Amniotic epithelial cell (primary cell): ENCODE measurements around the gene SHANK3.

Experiments used
- DNase-seq: peaks from one replicate; pipeline ENCODE4 v3.0.0-alpha.2; 2010; ENCODE audit warnings: low read depth

SHANK3 gene

DNA sequence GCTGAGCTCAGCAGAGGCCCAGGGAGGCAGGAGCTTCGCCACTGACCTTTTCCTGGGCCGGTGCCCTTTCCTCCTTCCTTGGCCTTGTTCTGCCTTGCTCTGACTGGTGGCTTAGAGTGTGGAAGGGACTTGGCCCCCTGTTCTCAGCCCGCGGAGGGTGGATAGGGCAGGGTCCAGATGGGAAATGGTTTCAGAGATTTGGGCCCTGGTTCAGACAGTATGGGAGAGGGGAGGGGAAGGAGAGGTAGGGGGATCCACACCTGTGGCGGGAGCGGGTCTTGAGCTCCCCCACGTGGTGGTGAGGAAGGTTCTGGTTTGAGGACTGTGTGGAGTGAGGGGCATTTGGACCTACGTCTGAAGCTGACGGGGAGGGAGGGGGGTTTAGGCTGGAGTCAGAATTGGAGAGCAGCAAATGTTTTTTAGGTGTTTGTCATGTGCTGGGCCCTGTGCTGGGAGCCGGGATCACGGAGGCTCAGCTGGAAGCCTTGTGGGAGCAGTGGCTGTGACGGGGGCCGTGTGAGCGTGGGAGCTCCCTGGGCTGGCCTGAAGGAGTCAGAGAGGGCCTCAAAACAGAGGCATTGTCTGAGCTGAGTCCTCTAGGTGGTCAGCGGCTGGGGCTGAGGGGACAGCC is 27.2 kb downstream of the SHANK3 start:
- DNase-seq = no peak

DNA sequence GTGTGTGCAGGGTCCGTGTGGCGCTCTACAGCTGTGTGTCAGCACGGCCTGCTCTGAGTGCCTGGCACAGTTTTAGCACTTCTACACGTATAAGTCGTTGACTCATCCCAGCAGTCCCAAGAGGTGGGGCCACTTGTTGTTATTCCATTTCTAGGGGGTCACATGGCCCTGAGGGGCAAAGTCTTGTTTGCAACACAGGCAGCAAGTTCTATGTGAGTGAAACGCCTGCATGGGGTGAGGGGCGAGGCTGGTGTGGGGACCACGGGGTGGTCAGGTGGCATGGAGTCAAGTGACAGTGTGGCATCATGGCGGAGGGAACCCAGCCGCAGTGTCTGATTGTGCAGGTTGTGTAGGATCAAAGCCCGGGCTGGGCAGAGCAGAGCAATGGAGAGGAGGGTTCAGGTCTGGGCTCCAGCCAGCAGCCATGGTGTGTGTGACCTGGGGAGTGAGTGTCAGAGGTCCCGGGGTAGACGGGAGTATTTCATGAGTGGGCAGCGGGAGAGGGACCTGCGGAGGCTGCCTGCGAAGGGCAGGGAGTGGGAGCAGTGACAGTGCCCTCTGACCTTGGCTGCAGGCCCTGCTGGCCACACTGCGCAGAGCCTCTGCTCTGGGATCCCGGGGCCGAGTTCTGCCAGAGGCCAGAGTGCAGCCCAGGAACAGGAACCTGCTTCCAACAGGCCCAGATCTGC is 27.9 kb downstream of the SHANK3 start:
- peak; percentile 30 for DNase-seq

DNA sequence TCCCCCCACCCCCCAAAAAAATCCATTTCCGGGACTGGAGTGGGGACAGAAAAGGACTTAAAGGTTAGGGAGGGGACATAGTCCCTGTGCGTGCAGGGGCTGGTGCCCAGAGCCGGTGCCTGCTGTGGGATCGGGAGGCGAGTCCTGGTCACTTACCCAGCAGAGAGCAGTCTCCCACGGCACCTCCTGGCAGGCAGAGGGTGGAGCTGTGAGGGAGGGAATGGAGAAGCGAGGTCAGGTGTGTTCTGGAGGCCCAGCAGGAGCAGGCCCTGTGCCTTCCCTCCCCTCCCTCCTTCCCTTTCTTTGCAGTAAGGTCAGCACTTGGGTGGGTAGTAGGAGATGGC is 28.4 kb downstream of the SHANK3 start:
- DNase-seq = no peak

DNA sequence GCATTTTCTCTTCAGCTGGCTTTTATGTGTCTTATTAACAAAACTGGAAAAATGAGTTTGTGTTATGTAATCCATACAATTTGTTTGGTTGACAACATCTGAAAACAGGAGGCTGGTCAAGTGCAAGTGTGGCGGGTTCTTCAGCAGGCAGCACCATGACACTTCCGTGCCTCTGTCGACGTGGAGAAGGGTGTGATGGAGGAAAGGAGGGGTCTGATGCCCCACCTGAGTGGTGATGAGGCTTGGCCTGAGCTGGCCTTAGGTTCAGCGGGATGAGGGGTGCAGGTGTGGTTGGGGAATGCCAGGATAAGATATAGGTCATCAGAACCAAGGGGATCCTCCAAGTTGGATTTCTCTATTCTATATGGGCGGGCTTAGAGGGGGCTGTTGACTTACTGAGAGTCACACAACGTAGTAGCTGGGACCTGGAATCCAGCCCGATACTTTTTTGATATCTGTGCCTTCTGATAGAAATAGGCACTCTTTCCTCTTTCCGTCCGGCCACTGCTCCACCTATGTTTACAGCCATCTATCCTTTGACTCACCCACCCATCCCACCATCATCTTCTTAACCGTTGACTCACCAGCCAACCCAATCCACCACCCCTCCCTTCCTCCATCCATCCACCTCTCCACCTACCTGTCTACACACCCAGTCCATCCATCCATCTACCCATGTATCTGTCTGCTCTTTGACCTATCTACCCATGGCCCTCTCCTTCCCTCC is 29.0 kb downstream of the SHANK3 start:
- DNase-seq = no peak

DNA sequence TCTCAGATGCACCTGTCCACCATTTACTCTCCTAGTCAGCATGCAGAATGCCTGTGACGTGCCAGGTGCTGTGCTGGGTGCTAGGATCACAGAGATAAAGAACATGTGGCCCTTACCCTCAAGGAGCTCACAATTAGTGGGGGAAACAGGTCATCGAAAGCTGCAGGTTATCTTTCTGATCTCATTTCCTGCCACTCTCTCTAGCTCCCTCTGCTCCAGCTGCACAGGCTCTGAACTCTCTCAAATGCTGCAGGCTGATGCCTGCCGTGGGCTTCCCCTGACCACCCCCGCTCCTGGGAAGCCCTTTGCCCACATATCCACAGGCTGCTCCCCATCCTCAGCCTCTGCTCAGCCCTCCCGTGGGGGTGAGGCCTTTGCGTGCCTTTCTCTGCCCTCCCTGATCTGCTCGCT is 29.6 kb downstream of the SHANK3 start:
- no peak for DNase-seq

DNA sequence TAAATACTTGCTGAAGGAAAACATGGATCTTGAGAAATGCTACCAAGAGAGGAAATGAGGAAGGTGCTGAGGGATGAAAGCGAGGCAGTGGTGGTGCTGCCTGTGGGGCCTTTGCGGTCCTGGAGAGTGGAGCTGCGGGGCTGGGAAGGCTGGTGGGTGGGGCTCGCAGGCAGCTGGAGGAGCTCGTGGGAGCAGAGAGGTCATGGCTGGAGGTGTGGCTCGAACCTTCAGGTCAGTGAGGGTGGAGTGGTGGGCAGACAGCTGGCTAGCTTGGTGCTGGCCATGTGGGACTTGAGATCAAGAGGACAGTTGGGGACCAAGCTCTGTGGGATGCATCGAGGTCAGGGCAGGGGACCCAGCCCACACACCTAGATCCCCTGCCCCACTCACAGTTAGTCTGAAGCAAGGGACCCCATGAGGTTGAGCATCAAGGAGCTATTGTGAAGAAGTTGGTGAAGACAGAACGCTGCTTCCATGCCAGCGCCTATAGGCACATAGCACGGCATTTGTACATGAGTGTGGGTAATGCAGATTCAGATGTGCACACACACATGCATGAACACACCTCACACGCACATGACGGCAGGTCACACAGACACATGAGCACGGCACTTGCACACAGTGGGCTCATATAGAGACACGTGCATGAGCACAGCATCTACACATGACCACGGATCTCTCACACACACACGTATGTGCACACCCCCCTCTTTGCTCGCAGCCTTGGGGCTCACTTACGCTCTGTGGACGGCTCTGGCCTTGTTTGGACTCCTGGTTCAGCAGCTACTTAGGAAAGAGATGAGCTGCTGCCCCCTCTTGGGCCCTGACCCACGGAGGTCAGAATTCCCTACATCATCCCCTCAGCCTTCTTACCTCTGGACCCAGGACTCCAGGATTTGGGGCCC is 30.4 kb downstream of the SHANK3 start:
- DNase-seq = no peak

DNA sequence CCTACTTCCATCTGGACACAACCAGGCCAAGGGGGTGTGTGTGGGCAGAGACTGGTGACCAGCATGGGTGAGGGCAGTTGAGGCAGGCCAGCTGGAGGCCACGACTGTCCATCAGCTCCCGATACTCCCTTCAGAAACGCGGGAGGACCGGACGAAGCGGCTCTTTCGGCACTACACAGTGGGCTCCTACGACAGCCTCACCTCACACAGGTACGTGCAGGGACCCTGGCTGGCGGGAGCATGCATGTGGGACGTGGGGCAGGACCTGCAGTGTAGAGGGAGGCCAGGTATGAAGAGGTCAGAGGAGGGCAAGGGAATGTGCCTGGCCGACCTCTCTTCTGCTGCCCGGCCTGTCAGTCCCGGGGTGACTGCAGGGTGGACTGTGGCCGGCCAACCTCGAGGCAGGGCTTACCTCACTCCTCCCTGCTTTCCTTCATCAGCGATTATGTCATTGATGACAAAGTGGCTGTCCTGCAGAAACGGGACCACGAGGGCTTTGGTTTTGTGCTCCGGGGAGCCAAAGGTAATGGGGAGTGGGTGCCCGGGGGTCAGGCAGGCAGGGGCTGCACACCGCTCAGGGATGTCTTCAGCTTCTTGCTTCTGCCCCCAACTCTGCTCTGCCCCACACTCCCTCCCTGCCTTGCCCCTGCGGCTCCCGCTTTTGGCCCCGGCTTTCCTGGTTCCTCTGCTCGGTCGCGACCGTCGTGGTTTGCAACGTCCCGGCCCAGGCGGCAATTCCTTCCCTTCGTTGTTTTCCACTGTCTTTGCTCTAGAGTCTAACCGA is 31.3 kb downstream of the SHANK3 start:
- DNase-seq = no peak

DNA sequence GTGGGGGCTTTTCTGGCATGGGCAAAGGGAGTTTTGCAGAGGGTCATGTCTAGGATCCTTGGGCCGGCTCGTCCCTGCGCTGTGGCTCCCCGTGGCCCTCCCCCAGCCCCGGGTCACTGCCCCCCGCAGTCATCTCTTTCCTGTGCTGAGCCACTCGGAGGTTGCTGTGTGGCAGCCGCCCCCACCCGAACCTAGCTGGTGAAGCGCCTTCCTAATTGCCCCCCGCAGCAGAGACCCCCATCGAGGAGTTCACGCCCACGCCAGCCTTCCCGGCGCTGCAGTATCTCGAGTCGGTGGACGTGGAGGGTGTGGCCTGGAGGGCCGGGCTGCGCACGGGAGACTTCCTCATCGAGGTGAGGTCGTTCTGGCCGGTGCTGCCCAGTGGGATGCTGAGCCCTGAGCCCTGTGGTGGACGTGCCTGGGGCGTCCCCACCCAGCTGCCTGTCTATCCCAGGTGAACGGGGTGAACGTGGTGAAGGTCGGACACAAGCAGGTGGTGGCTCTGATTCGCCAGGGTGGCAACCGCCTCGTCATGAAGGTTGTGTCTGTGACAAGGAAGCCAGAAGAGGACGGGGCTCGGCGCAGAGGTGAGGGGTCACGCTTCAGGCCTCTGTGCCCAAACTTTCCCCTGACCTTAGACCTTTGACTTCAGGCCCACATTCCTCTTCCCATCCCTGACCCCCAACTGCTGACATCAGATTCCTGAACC is 32.0 kb downstream of the SHANK3 start:
- no peak for DNase-seq

DNA sequence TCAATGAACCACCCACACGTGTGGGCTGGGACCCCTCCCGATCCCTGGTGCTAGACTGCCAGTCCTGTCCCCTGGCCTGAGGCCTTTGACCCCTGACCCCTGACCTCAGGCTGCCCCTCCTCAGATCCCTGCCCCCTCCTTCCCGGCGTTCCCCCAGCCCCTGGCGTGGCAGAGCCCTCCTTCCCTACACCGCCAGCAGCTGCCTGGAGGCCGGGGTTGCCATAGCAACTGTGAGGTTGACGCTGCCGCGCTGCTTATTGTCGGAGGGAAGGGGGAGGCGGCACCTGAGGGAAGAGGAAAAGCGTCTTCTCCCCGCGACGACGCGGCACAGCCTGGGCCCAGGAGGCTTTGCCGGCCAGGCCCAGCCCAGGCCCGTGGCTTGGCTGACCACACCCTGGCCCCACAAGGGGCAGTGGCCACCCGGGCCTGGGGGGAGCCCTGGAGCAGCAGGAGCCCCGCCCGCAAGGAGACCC is 32.6 kb downstream of the SHANK3 start:
- peak; percentile 81 for DNase-seq

DNA sequence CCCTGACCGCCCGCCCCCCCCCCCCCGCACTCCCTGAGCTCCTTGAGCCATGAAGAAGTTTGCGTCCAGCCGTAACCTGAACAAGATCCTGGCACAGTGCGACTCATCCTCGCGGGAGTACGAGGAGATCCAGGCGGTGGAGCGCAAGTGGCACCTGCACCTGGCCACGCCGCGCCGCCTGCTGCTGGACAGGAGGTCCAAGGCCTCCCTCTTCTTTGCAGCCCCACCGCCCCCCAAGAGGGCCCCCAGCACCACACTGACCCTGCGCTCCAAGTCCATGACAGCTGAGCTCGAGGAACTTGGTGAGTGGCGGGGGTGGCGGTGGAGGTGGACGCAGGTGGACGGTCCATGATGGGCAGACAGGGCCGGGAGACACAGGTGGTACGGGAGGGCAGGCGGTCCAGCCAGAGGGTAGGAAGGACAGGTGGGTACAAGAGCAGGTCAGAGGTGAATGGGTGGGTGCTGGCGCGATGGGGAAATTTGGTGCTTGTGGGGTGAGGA is 33.3 kb downstream of the SHANK3 start:
- no peak for DNase-seq

DNA sequence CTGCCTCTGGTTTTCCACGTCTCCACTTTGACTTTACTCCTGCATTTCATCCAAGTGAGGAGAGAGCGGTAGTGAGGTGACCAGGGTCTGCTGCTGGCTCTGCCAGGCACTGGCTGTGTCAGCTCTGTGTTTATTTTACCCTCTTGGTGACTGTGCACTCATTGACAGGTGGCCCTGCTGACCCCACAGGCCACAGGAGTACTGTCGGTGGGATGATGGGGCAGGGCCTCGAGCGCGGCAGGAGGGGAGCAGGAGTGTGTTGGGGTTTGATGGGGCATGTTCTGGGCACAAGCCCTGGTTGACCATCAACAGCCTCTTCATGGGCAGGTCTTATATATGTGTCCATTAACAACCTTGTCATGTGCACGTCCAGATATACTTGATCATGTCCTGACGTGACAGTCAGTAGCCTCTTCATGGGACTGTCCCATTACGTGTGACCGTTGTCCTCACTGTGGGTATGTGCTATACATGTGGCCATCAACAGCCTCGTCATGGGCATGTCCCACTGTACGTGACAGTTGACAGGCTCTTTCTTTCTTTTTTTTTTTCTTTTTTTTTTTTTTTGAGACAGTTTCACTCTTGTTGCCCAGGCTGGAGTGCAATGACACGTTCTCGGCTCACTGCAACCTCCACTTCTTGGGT is 34.0 kb downstream of the SHANK3 start:
- no peak for DNase-seq

DNA sequence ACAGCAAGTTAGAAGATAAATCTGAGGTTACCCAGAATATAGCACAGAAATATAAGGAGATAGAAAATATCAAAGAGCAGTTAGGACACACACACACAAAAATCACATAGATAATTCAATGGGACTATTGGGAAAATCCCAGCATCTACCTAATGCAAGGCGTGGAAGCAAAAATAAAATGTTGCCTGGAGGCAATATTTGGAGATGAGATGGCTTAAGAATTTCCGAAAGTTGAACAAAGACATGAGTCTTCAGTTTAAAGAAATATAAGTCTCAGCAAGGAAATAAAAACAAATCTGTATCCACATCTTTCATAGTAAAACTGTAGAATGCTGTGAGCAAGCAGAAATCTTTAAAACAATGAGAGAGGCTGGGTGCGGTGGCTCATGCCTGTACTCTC is 35.9 kb downstream of the SHANK3 start:
- no peak for DNase-seq

DNA sequence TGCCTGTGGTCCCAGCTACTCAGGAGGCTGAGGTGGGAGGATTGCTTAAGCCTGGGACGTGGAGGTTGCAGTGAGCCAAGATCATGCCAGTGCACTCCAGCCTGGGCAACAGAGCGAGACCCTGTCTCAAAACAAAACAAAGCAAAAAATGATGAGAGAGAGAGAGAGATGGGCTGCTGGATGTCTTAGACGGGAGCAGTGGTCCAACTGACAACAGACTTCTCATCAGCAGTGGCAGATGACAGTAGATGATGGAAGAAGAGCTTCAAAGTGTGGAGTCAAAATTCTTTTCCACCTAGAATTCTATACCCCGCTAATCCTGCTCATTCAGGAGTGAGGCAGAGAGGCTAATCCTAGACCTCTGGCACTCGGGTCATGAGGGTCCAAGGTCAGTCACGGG is 36.4 kb downstream of the SHANK3 start:
- DNase-seq = no peak

DNA sequence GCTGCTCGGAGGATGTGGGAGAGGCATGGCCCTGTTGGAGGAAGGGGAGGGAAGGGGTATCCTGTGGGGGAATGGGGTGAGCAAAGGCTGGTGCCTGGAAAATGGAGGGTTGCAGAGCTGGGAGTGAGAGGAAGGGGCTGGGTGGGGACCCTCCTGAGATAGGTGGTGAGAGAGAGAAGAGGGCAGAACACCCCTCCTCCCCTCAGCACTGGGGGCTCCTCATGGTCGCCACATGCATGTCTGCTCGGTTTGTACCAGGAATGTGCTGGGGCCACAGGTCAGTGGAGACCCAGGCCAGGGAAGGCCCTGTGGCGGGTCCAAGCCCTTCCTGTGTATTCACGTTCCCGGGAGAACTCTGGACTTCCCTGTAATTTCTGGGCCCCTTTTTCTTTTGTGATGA is 37.6 kb downstream of the SHANK3 start:
- DNase-seq = no peak

DNA sequence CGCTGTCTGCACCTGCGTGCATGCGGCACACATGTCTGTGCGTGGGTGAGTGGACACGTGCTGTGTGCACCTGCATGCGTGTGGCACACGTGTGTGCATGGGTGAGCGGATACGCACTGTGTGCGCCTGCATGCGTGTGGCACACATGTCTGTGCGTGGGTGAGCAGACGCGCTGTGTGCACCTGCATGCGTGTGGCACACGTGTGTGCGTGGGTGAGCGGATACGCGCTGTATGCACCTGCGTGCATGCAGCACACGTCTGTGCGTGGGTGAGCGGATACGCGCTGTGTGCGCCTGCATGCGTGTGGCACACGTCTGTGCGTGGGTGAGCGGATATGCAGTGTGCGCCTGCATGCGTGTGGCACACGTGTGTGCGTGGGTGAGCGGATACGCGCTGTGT is 38.3 kb downstream of the SHANK3 start:
- no peak for DNase-seq

DNA sequence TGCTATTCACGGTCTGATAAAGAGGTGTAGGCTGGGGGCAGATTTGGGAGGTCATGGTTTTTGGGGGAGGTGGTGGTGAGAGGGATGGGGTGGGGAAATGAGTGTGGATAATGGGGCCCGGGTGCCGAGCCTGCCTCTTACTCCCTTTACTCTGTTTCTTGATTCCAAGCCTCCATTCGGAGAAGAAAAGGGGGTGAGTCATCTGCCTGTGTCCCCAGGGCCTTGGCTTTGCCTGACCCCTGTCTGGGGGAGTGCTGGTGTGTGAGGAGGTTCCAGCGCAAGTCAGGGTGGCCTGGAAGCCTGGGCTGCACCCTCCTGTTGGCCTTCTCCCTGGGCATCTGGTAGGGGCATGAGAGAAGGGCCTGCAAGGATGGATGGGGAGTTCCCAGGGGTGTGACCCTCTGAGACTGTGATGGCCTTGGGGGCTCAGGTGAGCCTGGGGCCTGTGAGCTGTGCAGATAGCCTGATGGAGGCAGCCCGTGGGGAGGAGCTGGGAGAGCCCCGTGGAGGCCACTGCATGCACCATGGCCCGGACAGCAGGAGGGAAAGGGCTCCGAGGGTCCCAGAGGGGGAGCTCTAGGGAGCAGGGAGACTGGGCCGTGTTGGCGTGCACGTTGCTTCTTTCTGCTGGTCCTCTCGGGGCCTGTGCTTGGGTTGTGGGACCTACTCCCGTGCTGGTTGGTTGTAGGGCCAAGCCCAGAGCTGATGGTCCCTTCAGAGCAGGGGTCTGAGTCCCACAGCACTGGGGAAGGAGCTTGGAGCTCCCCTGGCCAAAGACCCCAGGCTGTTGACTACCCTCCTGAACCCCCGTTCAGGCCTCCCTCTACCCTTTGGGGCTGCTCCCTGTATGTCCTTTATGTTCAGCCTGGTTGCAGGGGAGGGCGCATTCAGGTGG is 39.1 kb downstream of the SHANK3 start:
- no peak for DNase-seq

DNA sequence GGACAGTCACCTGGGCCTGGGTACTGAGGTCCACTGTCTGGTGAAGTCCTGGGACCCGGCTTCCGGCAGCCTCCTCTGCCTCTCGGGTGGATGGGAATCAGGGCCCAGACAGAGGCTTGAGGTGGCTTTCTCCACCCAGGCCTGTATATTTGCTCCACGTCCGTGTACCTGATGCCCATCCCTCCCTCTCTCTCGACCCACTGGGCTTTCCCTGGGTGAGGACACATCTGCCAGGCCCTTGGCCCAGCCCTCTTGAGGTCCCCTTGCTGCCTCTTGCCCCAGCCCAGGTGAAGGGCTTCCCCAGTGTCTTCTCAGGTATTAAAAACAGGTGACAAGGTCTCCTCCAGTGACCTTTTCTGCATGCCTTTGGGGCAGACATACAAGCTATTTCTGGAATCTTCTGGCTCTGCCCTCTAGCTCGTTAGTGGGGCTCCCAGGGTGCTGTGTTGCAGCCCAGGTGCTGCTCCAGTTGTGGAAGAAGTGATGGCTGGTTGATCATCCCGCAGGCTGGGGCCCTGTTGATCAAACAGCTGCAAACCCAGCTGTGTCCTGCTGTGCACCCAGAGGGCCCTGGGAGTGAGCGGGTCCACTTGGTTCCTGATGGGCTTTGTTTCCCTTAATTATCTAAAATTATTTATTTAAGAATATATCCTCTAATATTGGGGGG is 39.9 kb downstream of the SHANK3 start:
- DNase-seq = no peak

DNA sequence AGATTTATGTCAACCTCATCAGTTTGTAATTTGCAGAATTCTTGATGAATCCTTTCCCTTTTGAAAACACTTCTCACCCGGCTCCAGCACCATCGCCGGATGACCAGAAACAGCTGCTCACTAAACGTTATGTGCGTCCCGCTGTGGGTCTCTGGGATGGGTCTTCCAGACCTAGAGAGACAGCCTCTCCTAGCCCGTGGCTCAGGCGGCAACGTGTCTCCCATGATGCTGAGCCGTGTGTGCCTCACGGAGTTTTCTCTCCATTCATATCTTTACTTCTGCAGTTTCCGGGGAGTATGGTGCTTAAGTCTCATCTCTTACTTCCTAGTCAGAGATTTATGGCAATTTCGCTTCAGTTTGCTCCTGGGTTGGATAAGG is 40.4 kb downstream of the SHANK3 start:
- no peak for DNase-seq
